SK-N-MC (cell line): ENCODE results near the gene KRT36.

Experiments used
- EZH2 ChIP-seq: fragments of 200-600 bp; sonication (generic); IDR thresholded peaks from one replicate; pipeline ENCODE4 v1.6.1; 2017; ENCODE audit warnings: antibody characterized with exemption
- FOXP2 ChIP-seq: optimal IDR thresholded peaks from 2 replicates; pipeline ENCODE3; 2011; ENCODE audit warnings: mild to moderate bottlenecking, moderate library complexity; ENCODE audit not compliant: insufficient read depth; ENCODE audit errors: extremely low read length, control extremely low read depth
- POLR2AphosphoS5 ChIP-seq: IDR thresholded peaks from 2 replicates; pipeline ENCODE4 v1.6.1; 2012; ENCODE audit warnings: mild to moderate bottlenecking, low read depth, low read length, borderline replicate concordance

DNA sequence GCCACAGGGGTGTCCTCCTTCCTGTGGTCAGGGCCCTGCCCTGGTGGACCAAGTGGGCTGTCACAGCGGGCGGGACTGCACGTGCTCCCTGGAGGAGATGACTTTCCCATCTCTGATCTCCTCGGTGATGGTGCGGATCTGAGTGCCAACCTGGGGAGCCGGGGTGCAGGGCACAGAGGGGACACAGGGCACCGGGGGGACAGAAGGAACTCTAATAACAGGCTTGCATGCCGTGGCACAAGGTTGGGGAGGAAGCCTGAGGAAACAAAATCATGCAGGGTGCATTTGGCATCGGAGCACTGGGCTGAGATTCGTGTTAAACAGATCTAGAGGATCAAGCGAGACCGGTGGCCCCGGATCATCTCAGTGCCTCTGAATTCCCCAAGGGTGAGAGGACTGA lies 3.4 kb downstream of the KRT36 start:
- TF ChIP-seq EZH2 (no peak), POLR2AphosphoS5 (no peak), FOXP2 (no peak)
